ENCODE data around the gene DGKG. TPM values are rescaled to one million over a fixed set of nuclear protein-coding genes. Genes with fewer than 3 reads are reported as not detected.

Gene DGKG
- total RNA-seq, 2 experiments from 2014 or later, result 0.14 to 0.58 TPM

GRCh38 chr3:186138272-186138981 is 223.6 kb downstream of the DGKG start:
- peaks cover 5% of the 10 kb centered on the region for H3K27me3 Mint-ChIP-seq
- DNase-seq, result no peak
- H3K36me3 Mint-ChIP-seq, result no peaks in the 10 kb centered on the region
- no peak overlapping the region for H3K4me3 Mint-ChIP-seq
- no peaks in the 10 kb centered on the region for H3K9me3 Mint-ChIP-seq
- peaks cover 1% of the 10 kb centered on the region for H3K4me1 Mint-ChIP-seq
- no peak overlapping the region for H3K27ac Mint-ChIP-seq

GRCh38 chr3:186137051-186137685 is 224.9 kb downstream of the DGKG start:
- no peaks in the 10 kb centered on the region for H3K9me3 Mint-ChIP-seq
- H3K27ac Mint-ChIP-seq, result no peak overlapping the region
- no peak for DNase-seq
- H3K27me3 Mint-ChIP-seq, result peaks cover 5% of the 10 kb centered on the region
- no peaks in the 10 kb centered on the region for H3K4me1 Mint-ChIP-seq
- H3K4me3 Mint-ChIP-seq, result no peak overlapping the region
- no peaks in the 10 kb centered on the region for H3K36me3 Mint-ChIP-seq

- Mint-ChIP-seq H3K4me3 (no peak overlapping the region), H3K9me3 (no peaks in the 10 kb centered on the region), H3K4me1 (peaks cover 1% of the 10 kb centered on the region), H3K27ac (no peak overlapping the region), H3K36me3 (no peaks in the 10 kb centered on the region), H3K27me3 (peaks cover 7% of the 10 kb centered on the region)
- no peak for DNase-seq
Measured at GRCh38 chr3:186133980-186134379, 228.1 kb downstream of the DGKG start.

- no peaks in the 10 kb centered on the region for H3K9me3 Mint-ChIP-seq
- peaks cover 9% of the 10 kb centered on the region for H3K27me3 Mint-ChIP-seq
- H3K4me3 Mint-ChIP-seq, result no peak overlapping the region
- no peak for DNase-seq
- no peaks in the 10 kb centered on the region for H3K36me3 Mint-ChIP-seq
- H3K4me1 Mint-ChIP-seq, result peaks cover 1% of the 10 kb centered on the region
- H3K27ac Mint-ChIP-seq, result no peak overlapping the region
Measured at GRCh38 chr3:186132487-186132886, 229.5 kb downstream of the DGKG start.

- Mint-ChIP-seq H3K27ac (no peak overlapping the region), H3K4me3 (no peak overlapping the region), H3K4me1 (peaks cover 1% of the 10 kb centered on the region), H3K27me3 (peaks cover 9% of the 10 kb centered on the region), H3K9me3 (no peaks in the 10 kb centered on the region), H3K36me3 (no peaks in the 10 kb centered on the region)
- DNase-seq, result no peak
Measured at GRCh38 chr3:186129206-186129605, 232.8 kb downstream of the DGKG start.

- Mint-ChIP-seq H3K4me3 (no peak overlapping the region), H3K27me3 (peaks cover 11% of the 10 kb centered on the region), H3K36me3 (no peaks in the 10 kb centered on the region), H3K27ac (no peak overlapping the region), H3K9me3 (no peaks in the 10 kb centered on the region), H3K4me1 (peaks cover 1% of the 10 kb centered on the region)
- no peak for DNase-seq
Measured at GRCh38 chr3:186128158-186128557, 233.9 kb downstream of the DGKG start.

- Mint-ChIP-seq H3K27ac (no peak overlapping the region), H3K36me3 (no peaks in the 10 kb centered on the region), H3K4me3 (no peak overlapping the region), H3K4me1 (peaks cover 1% of the 10 kb centered on the region), H3K27me3 (peaks cover 16% of the 10 kb centered on the region), H3K9me3 (no peaks in the 10 kb centered on the region)
- no peak for DNase-seq
Measured at GRCh38 chr3:186127463-186127862, 234.6 kb downstream of the DGKG start.

GRCh38 chr3:186125118-186125517 is 236.9 kb downstream of the DGKG start:
- no peak overlapping the region for H3K27ac Mint-ChIP-seq
- H3K4me3 Mint-ChIP-seq, result no peak overlapping the region
- no peaks in the 10 kb centered on the region for H3K9me3 Mint-ChIP-seq
- H3K4me1 Mint-ChIP-seq, result no peaks in the 10 kb centered on the region
- no peak for DNase-seq
- peaks cover 28% of the 10 kb centered on the region for H3K27me3 Mint-ChIP-seq
- H3K36me3 Mint-ChIP-seq, result no peaks in the 10 kb centered on the region

GRCh38 chr3:186124592-186124991 is 237.4 kb downstream of the DGKG start:
- Mint-ChIP-seq H3K4me1 (no peaks in the 10 kb centered on the region), H3K36me3 (no peaks in the 10 kb centered on the region), H3K27me3 (peaks cover 32% of the 10 kb centered on the region), H3K27ac (no peak overlapping the region), H3K4me3 (no peak overlapping the region), H3K9me3 (no peaks in the 10 kb centered on the region)
- no peak for DNase-seq

GRCh38 chr3:186123012-186123411 is 239.0 kb downstream of the DGKG start:
- DNase-seq, result no peak
- Mint-ChIP-seq H3K4me3 (no peak overlapping the region), H3K4me1 (no peaks in the 10 kb centered on the region), H3K27me3 (peaks cover 45% of the 10 kb centered on the region), H3K9me3 (no peaks in the 10 kb centered on the region), H3K36me3 (no peaks in the 10 kb centered on the region), H3K27ac (no peak overlapping the region)

GRCh38 chr3:186121968-186122367 is 240.1 kb downstream of the DGKG start:
- Mint-ChIP-seq H3K27ac (no peak overlapping the region), H3K27me3 (peaks cover 53% of the 10 kb centered on the region), H3K36me3 (no peaks in the 10 kb centered on the region), H3K4me3 (no peak overlapping the region), H3K9me3 (no peaks in the 10 kb centered on the region), H3K4me1 (no peaks in the 10 kb centered on the region)
- no peak for DNase-seq

GRCh38 chr3:186121278-186121677 is 240.8 kb downstream of the DGKG start:
- Mint-ChIP-seq H3K27ac (no peak overlapping the region), H3K36me3 (no peaks in the 10 kb centered on the region), H3K9me3 (no peaks in the 10 kb centered on the region), H3K4me3 (no peak overlapping the region), H3K4me1 (no peaks in the 10 kb centered on the region), H3K27me3 (peaks cover 59% of the 10 kb centered on the region)
- DNase-seq, result no peak

GRCh38 chr3:186119499-186119898 is 242.5 kb downstream of the DGKG start:
- H3K27ac Mint-ChIP-seq, result no peak overlapping the region
- DNase-seq, result no peak
- no peaks in the 10 kb centered on the region for H3K4me1 Mint-ChIP-seq
- no peaks in the 10 kb centered on the region for H3K9me3 Mint-ChIP-seq
- peaks cover 70% of the 10 kb centered on the region for H3K27me3 Mint-ChIP-seq
- no peak overlapping the region for H3K4me3 Mint-ChIP-seq
- no peaks in the 10 kb centered on the region for H3K36me3 Mint-ChIP-seq

GRCh38 chr3:186118692-186119091 is 243.3 kb downstream of the DGKG start:
- H3K27me3 Mint-ChIP-seq, result peaks cover 76% of the 10 kb centered on the region

GRCh38 chr3:186117521-186118134 is 244.4 kb downstream of the DGKG start:
- no peak overlapping the region for H3K27ac Mint-ChIP-seq
- no peak for DNase-seq
- peaks cover 80% of the 10 kb centered on the region for H3K27me3 Mint-ChIP-seq
- no peaks in the 10 kb centered on the region for H3K9me3 Mint-ChIP-seq
- no peaks in the 10 kb centered on the region for H3K36me3 Mint-ChIP-seq
- H3K4me3 Mint-ChIP-seq, result no peak overlapping the region
- no peaks in the 10 kb centered on the region for H3K4me1 Mint-ChIP-seq

More at GRCh38 chr3:186118692-186119091, 243.3 kb downstream of the DGKG start:
- H3K27ac Mint-ChIP-seq, result no peak overlapping the region
- no peak overlapping the region for H3K4me3 Mint-ChIP-seq
- no peaks in the 10 kb centered on the region for H3K36me3 Mint-ChIP-seq
- no peaks in the 10 kb centered on the region for H3K9me3 Mint-ChIP-seq
- no peaks in the 10 kb centered on the region for H3K4me1 Mint-ChIP-seq
- no peak for DNase-seq
